ENCODE data around the gene CACNA2D4.

- TF ChIP-seq, protein P1, sequence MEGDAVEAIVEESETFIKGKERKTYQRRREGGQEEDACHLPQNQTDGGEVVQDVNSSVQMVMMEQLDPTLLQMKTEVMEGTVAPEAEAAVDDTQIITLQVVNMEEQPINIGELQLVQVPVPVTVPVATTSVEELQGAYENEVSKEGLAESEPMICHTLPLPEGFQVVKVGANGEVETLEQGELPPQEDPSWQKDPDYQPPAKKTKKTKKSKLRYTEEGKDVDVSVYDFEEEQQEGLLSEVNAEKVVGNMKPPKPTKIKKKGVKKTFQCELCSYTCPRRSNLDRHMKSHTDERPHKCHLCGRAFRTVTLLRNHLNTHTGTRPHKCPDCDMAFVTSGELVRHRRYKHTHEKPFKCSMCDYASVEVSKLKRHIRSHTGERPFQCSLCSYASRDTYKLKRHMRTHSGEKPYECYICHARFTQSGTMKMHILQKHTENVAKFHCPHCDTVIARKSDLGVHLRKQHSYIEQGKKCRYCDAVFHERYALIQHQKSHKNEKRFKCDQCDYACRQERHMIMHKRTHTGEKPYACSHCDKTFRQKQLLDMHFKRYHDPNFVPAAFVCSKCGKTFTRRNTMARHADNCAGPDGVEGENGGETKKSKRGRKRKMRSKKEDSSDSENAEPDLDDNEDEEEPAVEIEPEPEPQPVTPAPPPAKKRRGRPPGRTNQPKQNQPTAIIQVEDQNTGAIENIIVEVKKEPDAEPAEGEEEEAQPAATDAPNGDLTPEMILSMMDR (IDR thresholded peaks at IDR 0.05; ENCODE audit: low read depth, low read length): no peak
- TF ChIP-seq EZH2phosphoT487 (IDR thresholded peaks at IDR 0.05; ENCODE audit: low read depth): no peak
These were observed 90.3 kb downstream of the CACNA2D4 start for GRCh38 chr12:1827826-1828805.
